Colonic mucosa (tissue), 4 donors: ENCODE measurements around the gene CCDC167. TPM values are rescaled to one million over a fixed set of nuclear protein-coding genes. Genes with fewer than 3 reads are reported as not detected.

Experiments
- DNase-seq: peaks from one replicate; pipeline ENCODE4 v3.0.0-alpha.2; 2020
- H3K27ac ChIP-seq: fragments of 200-600 bp; one replicate; pipeline ENCODE4 v1.8.0; 2021
- H3K27me3 ChIP-seq: fragments of 200-600 bp; one replicate; pipeline ENCODE4 v1.8.0; 2021
- H3K36me3 ChIP-seq: fragments of 200-600 bp; one replicate; pipeline ENCODE4 v1.8.0; 2021
- H3K4me1 ChIP-seq: fragments of 200-600 bp; one replicate; pipeline ENCODE4 v1.8.0; 2021; ENCODE audit warnings: mild to moderate bottlenecking
- H3K4me3 ChIP-seq: fragments of 200-600 bp; one replicate; pipeline ENCODE4 v1.8.0; 2021
- H3K9ac ChIP-seq, 2 donors: one replicate each; pipeline ENCODE4 v1.7.0; 2013; ENCODE audit warnings: control low read depth in 2 of 2, low read depth in 2 of 2, low read length in 2 of 2
- H3K9me3 ChIP-seq: fragments of 200-600 bp; one replicate; pipeline ENCODE4 v1.8.0; 2021
- intact Hi-C: fragments of 100-400 bp; cut with DNase I; formaldehyde crosslinking; loops from one replicate; pipeline ENCODE4 v1.14.1; 2022
- total RNA-seq, 2 donors: library from RNA; stranded (reverse); fragmentation: NEBNext Ultra II Directional in 1 of 2; extraction: Animal tissue kit (Norgen Biotek cat#: 25700) in 1 of 2; gene quantifications; one replicate each; pipeline ENCODE4 v1.2.1, GENCODE V29; 2021
- TF ChIP-seq, protein P1 (sequence below): fragments of 200-600 bp; IDR thresholded peaks from one replicate; pipeline ENCODE4 v1.8.0; 2022; ENCODE audit warnings: antibody characterized with exemption, mild to moderate bottlenecking
- donor health status: healthy.
- donor health status: DM: no; HTN: no; CAD: no.
- donor health status: DM: no; HTN: no; CAD: no.

Gene CCDC167
- total RNA-seq, 2 donors from 2014 or later, result 11.8 to 31.8 TPM

DNA sequence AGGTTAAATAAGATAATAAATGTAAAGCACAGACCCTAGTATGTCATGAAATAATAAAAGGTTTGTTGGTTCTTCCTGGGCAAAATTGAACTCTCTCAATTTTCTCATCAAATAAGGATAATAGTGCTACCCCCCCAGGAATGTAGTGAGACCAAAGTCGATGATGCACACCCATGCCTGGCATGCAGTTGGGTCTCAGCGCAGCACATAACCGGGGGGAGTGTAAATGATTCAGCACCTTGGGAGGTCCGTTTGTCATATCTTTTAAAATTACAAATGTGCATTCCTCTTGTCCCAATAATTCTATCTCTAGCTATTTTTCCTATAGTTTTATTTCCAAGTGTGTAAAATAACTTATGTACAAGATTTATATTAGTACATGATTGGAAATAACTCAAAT is 31.3 kb upstream of the CCDC167 start:
- H3K27me3 ChIP-seq, result peaks cover 17% of the 10 kb centered on the region

DNA sequence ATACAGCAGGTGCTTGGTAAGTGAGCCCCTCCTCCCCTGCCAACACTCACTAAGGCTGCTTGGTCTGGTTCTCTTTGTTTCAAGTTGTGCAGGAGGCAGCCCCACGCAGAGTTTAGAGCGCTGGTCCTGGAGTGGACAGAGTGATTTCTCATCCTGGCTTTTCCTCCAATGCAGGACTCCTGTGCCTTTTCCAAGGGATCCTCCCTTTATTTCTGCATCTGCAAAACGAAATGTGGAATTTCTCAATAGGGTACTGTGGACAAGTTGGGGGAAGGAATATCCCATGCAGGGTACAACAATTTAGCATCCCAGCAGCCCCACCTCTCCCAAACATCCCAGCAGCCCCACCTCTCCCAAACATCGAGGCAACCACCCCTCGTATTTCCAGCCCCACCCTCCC is 30.6 kb upstream of the CCDC167 start:
- H3K27ac ChIP-seq, result no peak overlapping the region
- H3K27me3 ChIP-seq, result peaks cover 10% of the 10 kb centered on the region
- H3K36me3 ChIP-seq, result no peaks in the 10 kb centered on the region
- H3K4me1 ChIP-seq, result no peaks in the 10 kb centered on the region
- no peak for DNase-seq
- no peaks in the 10 kb centered on the region for H3K9me3 ChIP-seq
- TF ChIP-seq, protein P1, sequence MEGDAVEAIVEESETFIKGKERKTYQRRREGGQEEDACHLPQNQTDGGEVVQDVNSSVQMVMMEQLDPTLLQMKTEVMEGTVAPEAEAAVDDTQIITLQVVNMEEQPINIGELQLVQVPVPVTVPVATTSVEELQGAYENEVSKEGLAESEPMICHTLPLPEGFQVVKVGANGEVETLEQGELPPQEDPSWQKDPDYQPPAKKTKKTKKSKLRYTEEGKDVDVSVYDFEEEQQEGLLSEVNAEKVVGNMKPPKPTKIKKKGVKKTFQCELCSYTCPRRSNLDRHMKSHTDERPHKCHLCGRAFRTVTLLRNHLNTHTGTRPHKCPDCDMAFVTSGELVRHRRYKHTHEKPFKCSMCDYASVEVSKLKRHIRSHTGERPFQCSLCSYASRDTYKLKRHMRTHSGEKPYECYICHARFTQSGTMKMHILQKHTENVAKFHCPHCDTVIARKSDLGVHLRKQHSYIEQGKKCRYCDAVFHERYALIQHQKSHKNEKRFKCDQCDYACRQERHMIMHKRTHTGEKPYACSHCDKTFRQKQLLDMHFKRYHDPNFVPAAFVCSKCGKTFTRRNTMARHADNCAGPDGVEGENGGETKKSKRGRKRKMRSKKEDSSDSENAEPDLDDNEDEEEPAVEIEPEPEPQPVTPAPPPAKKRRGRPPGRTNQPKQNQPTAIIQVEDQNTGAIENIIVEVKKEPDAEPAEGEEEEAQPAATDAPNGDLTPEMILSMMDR, result no peak
- intact Hi-C loops, result no loop called here
- no peak overlapping the region for H3K4me3 ChIP-seq
- no peak overlapping the region for H3K9ac ChIP-seq

More for the DNA sequence above, 31.3 kb upstream of the CCDC167 start:
- no peak for DNase-seq
- intact Hi-C loops, result no loop called here
- Histone ChIP-seq H3K36me3 (no peaks in the 10 kb centered on the region), H3K9me3 (no peaks in the 10 kb centered on the region), H3K9ac (no peak overlapping the region), H3K4me1 (no peaks in the 10 kb centered on the region), H3K27ac (no peak overlapping the region), H3K4me3 (no peak overlapping the region)
- TF ChIP-seq, protein P1, result no peak

DNA sequence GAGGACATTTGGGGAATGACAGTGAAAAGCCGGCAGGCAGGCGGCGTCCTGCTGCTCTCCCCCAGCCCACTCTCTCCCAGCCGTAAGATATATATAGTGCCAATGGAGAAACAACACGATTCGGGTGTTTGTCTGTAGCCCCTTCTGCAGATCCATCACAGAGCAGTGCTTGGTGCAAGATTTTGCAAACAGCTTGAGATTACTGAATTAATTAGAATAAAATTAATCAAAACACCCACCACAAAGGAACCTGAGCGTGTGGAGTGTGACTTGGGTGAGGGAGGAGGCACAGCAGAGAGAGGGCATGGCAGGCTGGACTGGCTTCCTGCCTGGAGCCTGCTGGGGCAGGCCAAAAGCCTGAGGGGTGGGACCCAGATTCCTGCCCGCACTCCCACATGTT is 28.8 kb upstream of the CCDC167 start:
- intact Hi-C loops, result no loop called here
- H3K9me3 ChIP-seq, result no peaks in the 10 kb centered on the region
- H3K4me3 ChIP-seq, result no peak overlapping the region
- TF ChIP-seq, protein P1, result no peak
- no peak for DNase-seq
- no peaks in the 10 kb centered on the region for H3K36me3 ChIP-seq
- no peaks in the 10 kb centered on the region for H3K4me1 ChIP-seq
- no peak overlapping the region for H3K27ac ChIP-seq
- H3K9ac ChIP-seq, result no peak overlapping the region
- no peaks in the 10 kb centered on the region for H3K27me3 ChIP-seq

DNA sequence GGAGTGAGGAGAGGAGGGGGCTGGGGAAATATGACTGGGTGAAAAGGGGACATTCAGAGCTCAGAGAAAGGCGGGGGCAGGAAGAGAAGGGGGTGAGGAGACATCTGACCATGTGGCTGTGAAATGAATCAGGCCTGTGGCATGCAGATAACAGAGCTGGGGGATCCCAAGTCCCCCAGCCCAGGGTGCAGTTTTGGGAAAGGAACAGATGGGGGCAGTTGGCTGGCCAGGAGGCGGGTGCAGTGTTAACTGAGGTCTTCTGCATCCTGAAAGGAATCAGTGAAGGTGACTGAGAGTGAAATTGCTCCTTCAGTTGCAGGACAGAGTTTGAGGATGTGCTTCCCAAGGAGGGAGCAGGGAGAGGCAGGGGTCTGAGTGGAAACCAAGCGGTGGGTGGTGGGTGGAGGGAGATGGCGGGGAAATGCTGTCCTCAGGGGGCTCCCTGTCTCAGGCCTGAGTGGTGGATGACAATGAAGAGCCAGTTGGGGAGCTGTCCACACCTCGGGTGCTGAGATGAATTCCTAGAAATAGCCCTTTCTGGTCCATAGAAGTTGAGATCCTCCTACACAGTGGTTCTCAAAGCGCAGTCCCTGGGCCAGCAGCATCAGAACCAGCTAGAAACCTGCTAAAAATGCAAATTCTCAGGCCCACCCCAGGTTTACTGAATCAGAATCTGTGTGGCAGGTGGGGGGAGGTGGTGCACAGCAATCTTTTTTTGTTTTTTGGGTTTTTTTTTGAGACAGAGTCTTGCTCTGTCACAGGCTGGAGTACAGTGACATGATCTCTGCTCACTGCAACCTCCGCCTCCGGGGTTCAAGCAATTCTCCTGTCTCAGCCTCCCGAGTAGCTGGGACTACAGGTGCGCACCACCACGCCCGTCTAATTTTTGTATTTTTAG is 26.0 kb upstream of the CCDC167 start:
- Histone ChIP-seq H3K27me3 (no peaks in the 10 kb centered on the region), H3K4me3 (no peak overlapping the region), H3K36me3 (no peaks in the 10 kb centered on the region), H3K27ac (no peak overlapping the region), H3K4me1 (no peaks in the 10 kb centered on the region), H3K9ac (no peak overlapping the region), H3K9me3 (no peaks in the 10 kb centered on the region)
- no peak for DNase-seq
- intact Hi-C loops, result no loop called here
- TF ChIP-seq, protein P1, result no peak

DNA sequence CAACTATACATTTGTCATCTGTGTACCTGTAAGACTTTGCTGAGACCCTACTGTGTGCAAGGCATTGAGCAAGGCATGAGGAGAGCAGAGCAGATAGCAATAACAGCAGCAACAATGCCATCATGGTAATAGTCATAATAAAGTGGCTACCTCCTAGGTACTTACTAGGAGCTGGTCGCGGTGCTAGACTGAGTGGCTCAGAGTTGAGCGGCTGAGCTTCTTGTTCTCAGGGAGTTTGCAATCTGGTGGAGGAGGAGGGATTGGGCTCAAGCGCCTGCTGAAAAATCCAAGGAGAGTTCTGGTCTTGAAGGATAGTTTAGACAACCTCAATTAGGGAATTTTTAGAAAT is 25.3 kb upstream of the CCDC167 start:
- intact Hi-C loops, result no loop called here
- no peaks in the 10 kb centered on the region for H3K9me3 ChIP-seq
- H3K4me3 ChIP-seq, result no peak overlapping the region
- no peaks in the 10 kb centered on the region for H3K27me3 ChIP-seq
- no peak for DNase-seq
- no peak overlapping the region for H3K9ac ChIP-seq
- no peaks in the 10 kb centered on the region for H3K4me1 ChIP-seq
- TF ChIP-seq, protein P1, result no peak
- H3K27ac ChIP-seq, result no peak overlapping the region
- H3K36me3 ChIP-seq, result no peaks in the 10 kb centered on the region
